Panc1 (cell line): ENCODE measurements around the gene GRIN2A. TPM values are rescaled to one million over a fixed set of nuclear protein-coding genes. Genes with fewer than 3 reads are reported as not detected.

ENCODE experiments used
- ATAC-seq: fragments of 200-7000 bp; cut with Tn5 transposase; 2 replicates; pipeline ENCODE4 v1.9.1; 2020; ENCODE audit warnings: mild to moderate bottlenecking, moderate library complexity
- BruUV-seq: library from RNA; stranded (reverse); fragments of 400-500 nt; replicated peaks from 2 replicates; lab custom pipeline; 2021; lab: Mats Ljungman, UMichigan
- CTCF ChIA-PET: fragments of 300-600 bp; sonication (Branson Sonifier 250); formaldehyde crosslinking; loops from one replicate; lab custom pipeline; 2022; ENCODE audit warnings: antibody characterized with exemption; lab: Charles Lee
- POLR2A ChIA-PET: fragments of 300-600 bp; sonication (Branson Sonifier 250); formaldehyde crosslinking; loops from one replicate; lab custom pipeline; 2022; ENCODE audit warnings: antibody characterized with exemption; lab: Charles Lee
- DNase-seq: peaks from one replicate; pipeline ENCODE4 v3.0.0-alpha.2; 2010; ENCODE audit warnings: low read depth, low spot score
- H3K27ac ChIP-seq: 2 replicates; pipeline ENCODE4 v1.5.1; 2011; ENCODE audit warnings: mild to moderate bottlenecking, low read length, inconsistent platforms
- H3K27me3 ChIP-seq: fragments of 200-500 bp; sonication (Bioruptor generic); 2 replicates; pipeline ENCODE4 v1.6.0; 2014; ENCODE audit warnings: low read length, inconsistent platforms; ENCODE audit not compliant: control insufficient read depth, insufficient read depth
- H3K36me3 ChIP-seq: fragments of 200-500 bp; sonication (Bioruptor generic); 2 replicates; pipeline ENCODE4 v1.5.1; 2014; ENCODE audit warnings: inconsistent platforms, mild to moderate bottlenecking, low read length, moderate library complexity; ENCODE audit not compliant: control insufficient read depth, insufficient read depth
- H3K4me1 ChIP-seq: 2 replicates; pipeline ENCODE4 v1.5.1; 2011; ENCODE audit warnings: inconsistent platforms, mild to moderate bottlenecking, low read length, moderate library complexity; ENCODE audit not compliant: control insufficient read depth, insufficient read depth
- H3K4me3 ChIP-seq, 2 experiments: 2 replicates each; pipeline ENCODE4 v1.5.1; 2011 to 2012; ENCODE audit warnings: low read depth in 2 of 2, low read length in 2 of 2, mild to moderate bottlenecking in 2 of 2, inconsistent platforms in 1 of 2, moderate library complexity in 1 of 2
- H3K9me3 ChIP-seq: fragments of 200-500 bp; sonication (Bioruptor generic); 2 replicates; pipeline ENCODE4 v1.5.1; 2014; ENCODE audit warnings: low read depth, mild to moderate bottlenecking, inconsistent platforms, low read length, moderate library complexity; ENCODE audit not compliant: control insufficient read depth, insufficient read depth
- CTCF ChIP-seq: fragments of 450-650 bp; IDR thresholded peaks from 2 replicates; pipeline ENCODE4 v1.5.1; 2017; ENCODE audit warnings: mild to moderate bottlenecking
- POLR2AphosphoS5 ChIP-seq: IDR thresholded peaks from 2 replicates; pipeline ENCODE4 v1.6.1; 2012; ENCODE audit warnings: mild to moderate bottlenecking, low read depth, low read length, moderate library complexity
- SIN3A ChIP-seq: IDR thresholded peaks from 2 replicates; pipeline ENCODE4 v1.6.1; 2012; ENCODE audit warnings: low read depth, mild to moderate bottlenecking, low read length, moderate library complexity, borderline replicate concordance; ENCODE audit not compliant: insufficient read depth
- TCF7L2 ChIP-seq: IDR thresholded peaks from 2 replicates; pipeline ENCODE4 v1.6.1; 2011; ENCODE audit warnings: mild to moderate bottlenecking, low read depth, low read length, inconsistent platforms
- in situ Hi-C: cut with HindIII; loops from 2 replicates; pipeline ENCODE4 v1.10.0; 2016; ENCODE audit warnings: low sequenced_read_pairs, low pct_unique_long_range_greater_than_20kb
- intact Hi-C: fragments of 100-400 bp; cut with micrococcal nuclease; formaldehyde crosslinking; loops from one replicate; pipeline ENCODE4 v1.10.0; 2022; ENCODE audit not compliant: unreplicated experiment
- total RNA-seq: library from RNA; stranded (reverse); gene quantifications from one replicate; pipeline ENCODE4 v1.2.1, GENCODE V29; 2021; ENCODE audit not compliant: unreplicated experiment
- TF ChIP-seq, protein P1 (sequence below), 2 experiments: IDR thresholded peaks; 2 replicates each; pipeline ENCODE4 v1.6.1; 2011 to 2012; ENCODE audit warnings: low read depth in 2 of 2, control low read depth in 1 of 2, low read length in 1 of 2, mild to moderate bottlenecking in 1 of 2, moderate library complexity in 1 of 2; ENCODE audit not compliant: insufficient read depth in 1 of 2

The GRIN2A gene
- total RNA-seq, 1 experiment from 2014 or later = 12.3 TPM

GRCh38 chr16:9908613-9909012 lies 273.6 kb downstream of the GRIN2A start:
- TF ChIP-seq TCF7L2 = no peak
- TF ChIP-seq SIN3A = no peak
- no peak for TF ChIP-seq CTCF
- TF ChIP-seq POLR2AphosphoS5 = no peak
- TF ChIP-seq, protein P1, sequence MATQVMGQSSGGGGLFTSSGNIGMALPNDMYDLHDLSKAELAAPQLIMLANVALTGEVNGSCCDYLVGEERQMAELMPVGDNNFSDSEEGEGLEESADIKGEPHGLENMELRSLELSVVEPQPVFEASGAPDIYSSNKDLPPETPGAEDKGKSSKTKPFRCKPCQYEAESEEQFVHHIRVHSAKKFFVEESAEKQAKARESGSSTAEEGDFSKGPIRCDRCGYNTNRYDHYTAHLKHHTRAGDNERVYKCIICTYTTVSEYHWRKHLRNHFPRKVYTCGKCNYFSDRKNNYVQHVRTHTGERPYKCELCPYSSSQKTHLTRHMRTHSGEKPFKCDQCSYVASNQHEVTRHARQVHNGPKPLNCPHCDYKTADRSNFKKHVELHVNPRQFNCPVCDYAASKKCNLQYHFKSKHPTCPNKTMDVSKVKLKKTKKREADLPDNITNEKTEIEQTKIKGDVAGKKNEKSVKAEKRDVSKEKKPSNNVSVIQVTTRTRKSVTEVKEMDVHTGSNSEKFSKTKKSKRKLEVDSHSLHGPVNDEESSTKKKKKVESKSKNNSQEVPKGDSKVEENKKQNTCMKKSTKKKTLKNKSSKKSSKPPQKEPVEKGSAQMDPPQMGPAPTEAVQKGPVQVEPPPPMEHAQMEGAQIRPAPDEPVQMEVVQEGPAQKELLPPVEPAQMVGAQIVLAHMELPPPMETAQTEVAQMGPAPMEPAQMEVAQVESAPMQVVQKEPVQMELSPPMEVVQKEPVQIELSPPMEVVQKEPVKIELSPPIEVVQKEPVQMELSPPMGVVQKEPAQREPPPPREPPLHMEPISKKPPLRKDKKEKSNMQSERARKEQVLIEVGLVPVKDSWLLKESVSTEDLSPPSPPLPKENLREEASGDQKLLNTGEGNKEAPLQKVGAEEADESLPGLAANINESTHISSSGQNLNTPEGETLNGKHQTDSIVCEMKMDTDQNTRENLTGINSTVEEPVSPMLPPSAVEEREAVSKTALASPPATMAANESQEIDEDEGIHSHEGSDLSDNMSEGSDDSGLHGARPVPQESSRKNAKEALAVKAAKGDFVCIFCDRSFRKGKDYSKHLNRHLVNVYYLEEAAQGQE (IDR thresholded peaks at IDR 0.05; ENCODE audit: insufficient read depth in 1 of 2, low read depth in 2 of 2, low read length in 1 of 2) = no peak
- H3K36me3 ChIP-seq = no peaks in the 10 kb centered on the region
- H3K9me3 ChIP-seq = no peaks in the 10 kb centered on the region
- H3K27me3 ChIP-seq = no peaks in the 10 kb centered on the region
- ChIA-PET CTCF (no interaction called here), POLR2A (no interaction called here)
- DNase-seq (no peak), ATAC-seq (no peak)
- no peak overlapping the region for H3K27ac ChIP-seq
- H3K4me1 ChIP-seq = no peaks in the 10 kb centered on the region
- H3K4me3 ChIP-seq = no peak overlapping the region
- intact Hi-C loops = no loop called here
- in situ Hi-C loops = no loop called here
- BruUV-seq = no TSS peak

DNA sequence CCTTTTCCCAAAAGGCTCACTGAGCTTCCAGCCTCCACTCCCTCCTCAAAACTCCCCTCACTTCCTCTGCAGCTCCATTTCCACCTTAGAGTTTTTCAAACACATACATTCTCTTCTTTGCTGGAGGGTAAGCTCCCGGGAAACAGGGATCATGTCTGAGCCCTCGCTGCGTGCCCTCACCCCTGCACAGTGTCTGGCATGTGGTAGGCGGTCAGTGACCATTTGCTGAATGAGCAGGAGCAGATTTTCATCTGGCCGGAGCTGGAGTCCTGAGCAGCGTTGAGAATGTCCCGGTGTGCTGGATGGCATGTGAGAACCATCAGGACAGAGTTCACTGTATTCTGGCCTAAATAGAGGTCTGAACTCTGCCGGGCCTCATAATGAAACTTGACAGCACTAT lies 274.5 kb downstream of the GRIN2A start:
- Histone ChIP-seq H3K4me3 (no peak overlapping the region), H3K4me1 (no peaks in the 10 kb centered on the region), H3K9me3 (no peaks in the 10 kb centered on the region), H3K27me3 (no peaks in the 10 kb centered on the region), H3K27ac (no peak overlapping the region), H3K36me3 (no peaks in the 10 kb centered on the region)
- DNase-seq = no peak
- POLR2A ChIA-PET = no interaction called here
- no TSS peak for BruUV-seq
- CTCF ChIA-PET = no interaction called here
- intact Hi-C loops = no loop called here
- no peak for ATAC-seq
- in situ Hi-C loops = no loop called here
- TF ChIP-seq SIN3A (no peak), CTCF (no peak), TCF7L2 (no peak), POLR2AphosphoS5 (no peak)
- TF ChIP-seq, protein P1 (IDR thresholded peaks at IDR 0.05; ENCODE audit: insufficient read depth in 1 of 2, low read depth in 2 of 2, low read length in 1 of 2) = no peak
